HepG2 (cell line): ENCODE data around the gene ZFP36L2. TPM values are rescaled to one million over a fixed set of nuclear protein-coding genes. Genes with fewer than 3 reads are reported as not detected.

ENCODE experiments used
- EEA1 ChIP-seq: sonication (generic); formaldehyde crosslinking; IDR thresholded peaks from 2 replicates; pipeline ENCODE4 v1.5.1; 2020; ENCODE audit warnings: mild to moderate bottlenecking, missing genetic modification reagents, borderline replicate concordance
- GTF2F1 ChIP-seq: fragments of 150-350 bp; IDR thresholded peaks from 2 replicates; pipeline ENCODE4 v1.6.1; 2014; ENCODE audit warnings: low read length
- HNF1A ChIP-seq, 2 experiments: sonication (generic) in 1 of 2; formaldehyde crosslinking in 1 of 2; IDR thresholded peaks; 2 replicates each; pipeline versions ENCODE4 v1.4.0 to v1.6.1; 2016 to 2020; ENCODE audit warnings: borderline replicate concordance in 1 of 2, low read depth in 1 of 2, mild to moderate bottlenecking in 1 of 2, missing genetic modification reagents in 1 of 2
- HNF1B ChIP-seq: sonication (generic); formaldehyde crosslinking; IDR thresholded peaks from 2 replicates; pipeline ENCODE4 v1.5.1; 2020; ENCODE audit warnings: mild to moderate bottlenecking, moderate library complexity, missing genetic modification reagents
- HNRNPK ChIP-seq: fragments of 200-400 bp; formaldehyde crosslinking; IDR thresholded peaks from 2 replicates; pipeline ENCODE4 v1.6.1; 2018; ENCODE audit warnings: low read length, low read depth, moderate library complexity, mild to moderate bottlenecking; ENCODE audit not compliant: poor library complexity, severe bottlenecking
- MXD4 ChIP-seq: IDR thresholded peaks from 2 replicates; pipeline ENCODE4 v1.6.1; 2016; ENCODE audit warnings: mild to moderate bottlenecking, missing biosample characterization, missing genetic modification reagents
- SALL2 ChIP-seq: sonication (generic); formaldehyde crosslinking; IDR thresholded peaks from 2 replicates; pipeline ENCODE4 v1.8.1; 2023; ENCODE audit warnings: mild to moderate bottlenecking, missing genetic modification reagents, inconsistent platforms
- SRSF9 ChIP-seq: fragments of 200-400 bp; formaldehyde crosslinking; IDR thresholded peaks from 2 replicates; pipeline ENCODE4 v1.6.1; 2018; ENCODE audit warnings: borderline replicate concordance, mild to moderate bottlenecking, low read depth, low read length; ENCODE audit not compliant: insufficient read depth, poor library complexity, severe bottlenecking
- TBL1XR1 ChIP-seq: fragments of 150-350 bp; IDR thresholded peaks from 2 replicates; pipeline ENCODE4 v1.6.1; 2014; ENCODE audit warnings: borderline replicate concordance, low read length; ENCODE audit not compliant: partially characterized antibody
- TERF1 ChIP-seq: sonication (generic); formaldehyde crosslinking; IDR thresholded peaks from 2 replicates; pipeline ENCODE4 v1.8.0; 2022; ENCODE audit warnings: mild to moderate bottlenecking, missing genetic modification reagents, moderate library complexity
- TFAP4 ChIP-seq: sonication (generic); IDR thresholded peaks from 2 replicates; pipeline ENCODE4 v1.6.1; 2016; ENCODE audit warnings: low read depth, borderline replicate concordance
- ZNF263 ChIP-seq: sonication (generic); formaldehyde crosslinking; IDR thresholded peaks from 2 replicates; pipeline ENCODE4 v1.4.0; 2020; ENCODE audit warnings: missing genetic modification reagents
- ZNF639 ChIP-seq: conservative IDR thresholded peaks from 2 replicates; pipeline ENCODE4 v1.6.1; 2018; ENCODE audit warnings: missing genetic modification reagents
- ZXDC ChIP-seq: sonication (generic); formaldehyde crosslinking; IDR thresholded peaks from 2 replicates; pipeline ENCODE4 v1.5.0; 2020; ENCODE audit warnings: mild to moderate bottlenecking, missing genetic modification reagents
- polyA plus RNA-seq, 8 experiments: library from polyadenylated mRNA; depleted of rRNA in 3 of 8; stranded (reverse) in 7 of 8; unstranded in 1 of 8; fragments of >200 nt; fragmentation: Illumina TruSeq in 4 of 8; extraction: Trizol in 4 of 8; gene quantifications; 2 replicates each; pipeline versions ENCODE4 v1.2.1 to v1.2.3, GENCODE V29; 2011 to 2016; ENCODE audit warnings: low read depth in 4 of 8, missing spikeins in 1 of 8, mixed read lengths in 1 of 8; ENCODE audit not compliant: insufficient read depth in 1 of 8
- total RNA-seq, 5 experiments: library from RNA; depleted of rRNA; stranded (reverse); fragments of >200 nt; fragmentation: Illumina TruSeq; extraction: Trizol; gene quantifications; 2 replicates each; pipeline ENCODE4 v1.2.3, GENCODE V29; 2016; ENCODE audit warnings: low read depth in 1 of 5

Gene ZFP36L2
- total and polyA plus RNA-seq, 2 of the 13 experiments (the other 11 are each of a cell fraction or from before 2014, with no cell fraction given), result 11.2 to 21.8 TPM

GRCh38 chr2:43225788-43226557 is 433 bp downstream of the ZFP36L2 start (continued):
- TF ChIP-seq ZNF639 (CRISPR knock-in tag), result 0 out of 2 replicates have a peak, but pooled peaks have one; percentile 15
- TF ChIP-seq HNF1A (IDR thresholded peaks at IDR 0.05; ENCODE audit: low read depth), result no peak; the same call in 1 of the 2 replicates
- TF ChIP-seq HNF1A (CRISPR knock-in tag; IDR thresholded peaks at IDR 0.05; ENCODE audit: borderline replicate concordance), result 0 out of 2 replicates have a peak, but pooled peaks have one; percentile 4
- no peak for TF ChIP-seq GTF2F1
- peak; percentile 10; the same call in 1 of the 2 replicates for TF ChIP-seq ZNF263 (CRISPR knock-in tag)
- TF ChIP-seq ZXDC, result no peak
- TF ChIP-seq TBL1XR1, result peak; percentile 9
- TF ChIP-seq TERF1 (CRISPR knock-in tag), result no peak
- no peak for TF ChIP-seq HNRNPK
- no peak; the same call in 1 of the 2 replicates for TF ChIP-seq MXD4 (CRISPR knock-in tag)
- TF ChIP-seq SALL2 (CRISPR knock-in tag), result no peak; the same call in 1 of the 2 replicates
- TF ChIP-seq HNF1B (CRISPR knock-in tag), result peak; percentile 89
- TF ChIP-seq EEA1 (CRISPR knock-in tag), result no peak
- no peak for TF ChIP-seq TFAP4
- no peak for TF ChIP-seq SRSF9
